GM12864 (cell line): ENCODE measurements around the gene OR4D2.
A peak's percentile ranks its signal among the peaks of the same experiment; 100 is the strongest.

Source experiments
- DNase-seq: peaks from one replicate; pipeline ENCODE4 v3.0.0-alpha.2; 2011; ENCODE audit warnings: low read depth
- H3K4me3 ChIP-seq: 2 replicates; pipeline ENCODE4 v1.5.1; 2011; ENCODE audit warnings: mild to moderate bottlenecking, low read depth, low read length, control low read depth
- CTCF ChIP-seq: IDR thresholded peaks from 2 replicates; pipeline ENCODE4 v1.5.1; 2011; ENCODE audit warnings: low read depth, mild to moderate bottlenecking, moderate library complexity, low read length, control low read depth, inconsistent platforms; ENCODE audit errors: missing control alignments

Gene OR4D2

GRCh38 chr17:58219007-58219788 is 52.4 kb downstream of the OR4D2 start, which contains the start of gene MKS1:
MKS1 (minus strand) TSS chr17:58219255; CDS start chr17:58219230, 25 bp downstream.
- peak; percentile 79 for DNase-seq
- TF ChIP-seq CTCF = peak; percentile 80
- peak within 1 kb of the TSS; percentile 63 for H3K4me3 ChIP-seq

GRCh38 chr17:58219789-58220183 is 53.0 kb downstream of the OR4D2 start:
- DNase-seq = no peak
- peak overlapping the region; percentile 63; the same call in 1 of the 2 replicates for H3K4me3 ChIP-seq
- TF ChIP-seq CTCF = no peak
